Naive thymus-derived CD4-positive, alpha-beta T cell (primary cell): Measurements from ENCODE around the gene GLI3. TPM values are rescaled to one million over a fixed set of nuclear protein-coding genes. Genes with fewer than 3 reads are reported as not detected.

ENCODE experiments used
- ATAC-seq: fragments of 150-1000 bp; cut with Tn5 transposase; 2 replicates; pipeline ENCODE4 v1.10.0; 2021; ENCODE audit warnings: mild to moderate bottlenecking, moderate library complexity
- CTCF ChIA-PET: fragments of 350-600 bp; sonication (Branson Sonifier 250); formaldehyde crosslinking; loops from one replicate; lab custom pipeline; 2021; ENCODE audit warnings: antibody characterized with exemption; lab: Charles Lee
- POLR2A ChIA-PET: fragments of 350-600 bp; sonication (Branson Sonifier 250); formaldehyde crosslinking; loops from one replicate; lab custom pipeline; 2021; ENCODE audit warnings: antibody characterized with exemption, inconsistent platforms; lab: Charles Lee
- DNase-seq, 9 donors: peaks; one replicate each; pipeline versions ENCODE4 v3.0.0 to v3.0.0-alpha.2; 2020 to 2022; ENCODE audit warnings: mixed read lengths in 1 of 9
- H3K27ac ChIP-seq: one replicate; pipeline ENCODE4 v1.7.0; 2013; ENCODE audit warnings: mild to moderate bottlenecking, low read depth, low read length, moderate library complexity
- H3K27me3 ChIP-seq, 2 donors: one replicate each; pipeline ENCODE4 v1.7.0; 2013; ENCODE audit warnings: low read length in 2 of 2, mild to moderate bottlenecking in 2 of 2, moderate library complexity in 2 of 2; ENCODE audit not compliant: control insufficient read depth in 2 of 2, insufficient read depth in 2 of 2
- H3K36me3 ChIP-seq, 3 experiments: 1 replicate in 2 of 3; 2 replicates in 1 of 3; pipeline ENCODE4 v1.7.0; 2013; ENCODE audit warnings: low read length in 3 of 3, mild to moderate bottlenecking in 3 of 3, moderate library complexity in 1 of 3; ENCODE audit not compliant: insufficient read depth in 3 of 3, control insufficient read depth in 2 of 3
- H3K4me1 ChIP-seq, 2 donors: one replicate each; pipeline ENCODE4 v1.7.0; 2013; ENCODE audit warnings: low read length in 2 of 2, mild to moderate bottlenecking in 2 of 2, moderate library complexity in 1 of 2; ENCODE audit not compliant: control insufficient read depth in 2 of 2, insufficient read depth in 2 of 2
- H3K4me3 ChIP-seq: 2 replicates; pipeline ENCODE4 v1.7.0; 2013; ENCODE audit warnings: mild to moderate bottlenecking, low read length
- H3K9me3 ChIP-seq, 3 experiments: 1 replicate in 2 of 3; 2 replicates in 1 of 3; pipeline ENCODE4 v1.7.0; 2013; ENCODE audit warnings: low read length in 3 of 3; ENCODE audit not compliant: control insufficient read depth in 2 of 3
- H3K27ac Mint-ChIP-seq, 9 donors: one replicate each; pipeline ENCODE4 v1.8.0; 2020 to 2022; ENCODE audit warnings: mixed read lengths in 9 of 9, mild to moderate bottlenecking in 8 of 9, moderate library complexity in 5 of 9, inconsistent platforms in 2 of 9
- H3K27me3 Mint-ChIP-seq, 5 donors: one replicate each; pipeline ENCODE4 v1.8.0; 2021 to 2022; ENCODE audit warnings: mixed read lengths in 5 of 5, mild to moderate bottlenecking in 1 of 5
- H3K36me3 Mint-ChIP-seq, 5 donors: one replicate each; pipeline ENCODE4 v1.8.0; 2020 to 2022; ENCODE audit warnings: mixed read lengths in 5 of 5, mild to moderate bottlenecking in 3 of 5, inconsistent platforms in 1 of 5
- H3K4me1 Mint-ChIP-seq, 7 donors: one replicate each; pipeline ENCODE4 v1.8.0; 2020 to 2022; ENCODE audit warnings: mixed read lengths in 7 of 7, mild to moderate bottlenecking in 3 of 7, inconsistent platforms in 1 of 7
- H3K4me3 Mint-ChIP-seq, 10 donors: one replicate each; pipeline ENCODE4 v1.8.0; 2020 to 2022; ENCODE audit warnings: mild to moderate bottlenecking in 10 of 10, mixed read lengths in 10 of 10, moderate library complexity in 6 of 10, inconsistent platforms in 2 of 10
- H3K9me3 Mint-ChIP-seq, 11 donors: one replicate each; pipeline ENCODE4 v1.8.0; 2020 to 2022; ENCODE audit warnings: mixed read lengths in 11 of 11, mild to moderate bottlenecking in 4 of 11, inconsistent platforms in 1 of 11, moderate library complexity in 1 of 11
- intact Hi-C, 2 donors: fragments of 100-400 bp; cut with micrococcal nuclease; formaldehyde crosslinking; loops; one replicate each; pipeline ENCODE4 v1.15.1; 2023
- polyA plus RNA-seq, 2 donors: library from polyadenylated mRNA; unstranded; fragments of 300-500 nt; fragmentation: Illumina TruSeq; gene quantifications; one replicate each; pipeline ENCODE4 v1.2.3, GENCODE V29; 2021
- total RNA-seq, 6 experiments: library from RNA in 5 of 6; stranded (reverse) in 5 of 6; gene quantifications; 1 replicate in 5 of 6; 2 replicates in 1 of 6; pipeline ENCODE4 v1.2.3 and lab custom pipeline; 2021 to 2026

GLI3 gene
- total and polyA plus RNA-seq, 7 experiments from 2014 or later = 0.32 to 0.95 (median 0.54) TPM; not detected in 4

GRCh38 chr7:42070068-42070467, 166.9 kb downstream of the GLI3 start:
- no peak for DNase-seq
- H3K36me3 ChIP-seq = no peaks in the 10 kb centered on the region
- H3K36me3 Mint-ChIP-seq = no peaks in the 10 kb centered on the region
- H3K4me3 ChIP-seq = no peak overlapping the region
- no peaks in the 10 kb centered on the region for H3K9me3 ChIP-seq
- no peak overlapping the region for H3K27ac Mint-ChIP-seq
- H3K4me1 Mint-ChIP-seq = no peaks in the 10 kb centered on the region
- intact Hi-C loops = no loop called here
- H3K9me3 Mint-ChIP-seq = no peaks in the 10 kb centered on the region
- ATAC-seq = no peak
- peaks cover 0 to 26% (median 0%) of the 10 kb centered on the region in 5 donors for H3K27me3 Mint-ChIP-seq
- no peaks in the 10 kb centered on the region for H3K27me3 ChIP-seq
- no peak overlapping the region for H3K4me3 Mint-ChIP-seq
- ChIA-PET CTCF (no interaction called here), POLR2A (no interaction called here)
- no peaks in the 10 kb centered on the region for H3K4me1 ChIP-seq
- no peak overlapping the region for H3K27ac ChIP-seq

DNA sequence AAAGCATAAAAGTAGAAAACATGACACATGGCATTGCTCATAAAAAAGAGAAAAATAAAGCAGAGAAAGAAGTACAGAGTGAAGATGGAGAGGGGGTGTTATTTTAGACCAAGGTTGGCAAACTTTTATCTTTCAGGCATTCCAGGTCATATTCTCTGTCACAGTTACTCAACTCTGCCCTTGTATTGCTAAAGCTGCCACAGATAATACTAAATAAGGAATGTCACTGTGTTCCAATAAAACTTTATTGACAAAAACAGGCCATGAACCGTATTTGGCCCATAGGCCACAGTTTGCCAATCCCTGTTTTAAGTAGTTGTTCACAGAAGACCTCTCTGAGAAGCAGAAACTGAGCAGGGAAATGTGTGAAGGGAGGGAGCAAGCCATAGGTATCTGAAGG, 167.4 kb downstream of the GLI3 start:
- intact Hi-C loops = no loop called here

GRCh38 chr7:42068554-42069280, 168.3 kb downstream of the GLI3 start:
- no peaks in the 10 kb centered on the region for H3K9me3 ChIP-seq
- no peaks in the 10 kb centered on the region for H3K4me1 Mint-ChIP-seq
- no peak overlapping the region for H3K4me3 Mint-ChIP-seq
- DNase-seq (no peak), ATAC-seq (no peak)
- no peak overlapping the region for H3K27ac ChIP-seq
- no peaks in the 10 kb centered on the region for H3K36me3 ChIP-seq
- CTCF ChIA-PET = no interaction called here
- H3K9me3 Mint-ChIP-seq = no peaks in the 10 kb centered on the region
- no peaks in the 10 kb centered on the region for H3K36me3 Mint-ChIP-seq
- peaks cover 0 to 19% (median 0%) of the 10 kb centered on the region in 5 donors for H3K27me3 Mint-ChIP-seq
- intact Hi-C loops = no loop called here
- H3K27me3 ChIP-seq = no peaks in the 10 kb centered on the region
- H3K27ac Mint-ChIP-seq = no peak overlapping the region
- no peak overlapping the region for H3K4me3 ChIP-seq
- POLR2A ChIA-PET = no interaction called here
- no peaks in the 10 kb centered on the region for H3K4me1 ChIP-seq

More for the DNA sequence above, 167.4 kb downstream of the GLI3 start:
- ATAC-seq = no peak
- Mint-ChIP-seq H3K4me1 (no peaks in the 10 kb centered on the region), H3K36me3 (no peaks in the 10 kb centered on the region), H3K27ac (no peak overlapping the region), H3K9me3 (no peaks in the 10 kb centered on the region), H3K27me3 (peaks cover 0 to 26% (median 0%) of the 10 kb centered on the region in 5 donors), H3K4me3 (no peak overlapping the region)
- Histone ChIP-seq H3K36me3 (no peaks in the 10 kb centered on the region), H3K9me3 (no peaks in the 10 kb centered on the region), H3K4me1 (no peaks in the 10 kb centered on the region), H3K27ac (no peak overlapping the region), H3K4me3 (no peak overlapping the region), H3K27me3 (no peaks in the 10 kb centered on the region)
- ChIA-PET POLR2A (no interaction called here), CTCF (no interaction called here)
- DNase-seq = no peak

DNA sequence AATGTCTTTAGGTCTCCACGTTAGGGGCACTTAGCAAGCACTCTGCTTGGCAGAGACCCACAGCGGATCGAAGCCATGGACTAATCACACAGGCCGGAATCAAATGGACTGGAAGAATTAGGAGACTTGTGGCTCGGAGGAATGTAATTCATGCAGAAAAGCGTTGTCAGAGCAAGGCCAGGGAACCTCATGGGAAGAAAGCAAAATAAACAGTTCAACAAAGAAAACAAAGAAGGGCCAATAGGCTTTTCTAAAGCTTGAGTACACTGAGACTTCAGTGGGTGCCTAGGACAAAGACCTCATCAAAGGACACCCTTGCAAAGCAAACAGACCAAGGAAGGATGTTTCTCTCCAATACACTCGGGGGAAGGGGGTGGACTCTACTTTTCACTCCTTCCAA, 171.1 kb downstream of the GLI3 start:
- Histone ChIP-seq H3K4me1 (no peaks in the 10 kb centered on the region), H3K36me3 (no peaks in the 10 kb centered on the region), H3K4me3 (no peak overlapping the region), H3K27ac (no peak overlapping the region), H3K9me3 (no peaks in the 10 kb centered on the region), H3K27me3 (no peaks in the 10 kb centered on the region)
- Mint-ChIP-seq H3K36me3 (no peaks in the 10 kb centered on the region), H3K27ac (no peak overlapping the region), H3K9me3 (no peaks in the 10 kb centered on the region), H3K27me3 (peaks cover 0 to 14% (median 6%) of the 10 kb centered on the region in 5 donors), H3K4me1 (no peaks in the 10 kb centered on the region), H3K4me3 (no peak overlapping the region)
- ChIA-PET POLR2A (no interaction called here), CTCF (no interaction called here)
- ATAC-seq = no peak
- DNase-seq = no peak
- intact Hi-C loops = no loop called here

DNA sequence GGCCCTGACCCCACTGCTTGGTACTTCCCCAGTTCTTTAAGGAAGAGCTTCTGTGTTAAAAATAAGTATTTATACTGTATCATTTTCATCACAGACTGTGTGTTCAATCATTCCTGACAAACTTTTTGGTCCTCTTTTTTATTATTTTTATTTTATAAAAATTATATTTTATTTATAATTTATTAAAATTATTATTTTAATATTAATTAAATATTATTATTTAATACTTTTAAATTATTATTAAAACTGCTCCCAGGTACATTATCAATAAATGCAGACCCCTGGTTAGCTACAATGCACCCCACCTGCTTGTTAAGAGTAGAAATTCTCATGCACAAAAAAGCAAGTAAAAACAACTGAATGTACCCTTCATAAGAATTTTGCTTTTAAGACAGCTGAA, 172.0 kb downstream of the GLI3 start:
- ChIA-PET CTCF (no interaction called here), POLR2A (no interaction called here)
- DNase-seq = no peak
- ATAC-seq = no peak
- Mint-ChIP-seq H3K4me1 (no peaks in the 10 kb centered on the region), H3K36me3 (no peaks in the 10 kb centered on the region), H3K27ac (no peak overlapping the region), H3K9me3 (no peaks in the 10 kb centered on the region), H3K4me3 (no peak overlapping the region), H3K27me3 (peaks cover 0 to 12% (median 6%) of the 10 kb centered on the region in 5 donors)
- H3K4me3 ChIP-seq = no peak overlapping the region
- no peaks in the 10 kb centered on the region for H3K27me3 ChIP-seq
- no peak overlapping the region for H3K27ac ChIP-seq
- H3K4me1 ChIP-seq = no peaks in the 10 kb centered on the region
- no peaks in the 10 kb centered on the region for H3K36me3 ChIP-seq
- no peaks in the 10 kb centered on the region for H3K9me3 ChIP-seq
- intact Hi-C loops = no loop called here

DNA sequence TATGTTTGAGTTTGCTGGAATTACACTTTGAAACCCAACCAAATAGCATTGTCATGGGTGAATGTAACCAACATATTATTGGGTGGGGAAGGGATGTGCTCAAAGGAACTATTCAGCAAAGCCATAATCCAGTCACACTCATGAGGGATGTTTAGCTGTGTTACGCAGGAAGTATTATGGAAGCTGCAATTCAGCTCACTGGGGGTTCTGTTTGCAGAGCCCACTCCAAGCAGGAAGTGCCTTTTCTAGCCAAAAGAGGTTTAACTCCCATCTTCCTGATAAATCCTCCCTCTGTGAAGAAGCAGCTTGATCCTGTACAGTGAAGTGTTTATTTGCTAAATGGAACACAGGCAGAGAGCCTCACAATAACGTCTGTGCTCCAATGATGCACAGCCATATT, 172.5 kb downstream of the GLI3 start:
- H3K4me1 Mint-ChIP-seq = no peaks in the 10 kb centered on the region
- no peaks in the 10 kb centered on the region for H3K27me3 ChIP-seq
- no peaks in the 10 kb centered on the region for H3K9me3 Mint-ChIP-seq
- H3K27ac ChIP-seq = no peak overlapping the region
- DNase-seq (no peak), ATAC-seq (no peak)
- no peaks in the 10 kb centered on the region for H3K4me1 ChIP-seq
- peaks cover 0 to 11% (median 6%) of the 10 kb centered on the region in 5 donors for H3K27me3 Mint-ChIP-seq
- ChIA-PET POLR2A (no interaction called here), CTCF (no interaction called here)
- intact Hi-C loops = no loop called here
- no peak overlapping the region for H3K27ac Mint-ChIP-seq
- H3K36me3 ChIP-seq = no peaks in the 10 kb centered on the region
- no peaks in the 10 kb centered on the region for H3K9me3 ChIP-seq
- no peak overlapping the region for H3K4me3 ChIP-seq
- H3K36me3 Mint-ChIP-seq = no peaks in the 10 kb centered on the region
- no peak overlapping the region for H3K4me3 Mint-ChIP-seq

GRCh38 chr7:42059275-42059674, 177.7 kb downstream of the GLI3 start:
- intact Hi-C loops = no loop called here
- H3K36me3 Mint-ChIP-seq = no peaks in the 10 kb centered on the region

More at GRCh38 chr7:42059275-42059674, 177.7 kb downstream of the GLI3 start:
- no peak for DNase-seq
- ChIA-PET CTCF (no interaction called here), POLR2A (no interaction called here)
- Histone ChIP-seq H3K9me3 (no peaks in the 10 kb centered on the region), H3K27me3 (no peaks in the 10 kb centered on the region), H3K36me3 (no peaks in the 10 kb centered on the region), H3K4me1 (no peaks in the 10 kb centered on the region), H3K27ac (no peak overlapping the region), H3K4me3 (no peak overlapping the region)
- Mint-ChIP-seq H3K27me3 (peaks cover 4 to 13% (median 6%) of the 10 kb centered on the region in 5 donors), H3K27ac (no peak overlapping the region), H3K4me1 (no peaks in the 10 kb centered on the region), H3K9me3 (peaks cover 0 to 2% (median 0%) of the 10 kb centered on the region in 11 donors), H3K4me3 (no peak overlapping the region)
- ATAC-seq = no peak
